HCT116 (cell line): ENCODE results near the gene ITPKB. TPM values are rescaled to one million over a fixed set of nuclear protein-coding genes. Genes with fewer than 3 reads are reported as not detected.

Experiments
- ATAC-seq: fragments of 200-7000 bp; cut with Tn5 transposase; 2 replicates; pipeline ENCODE4 v1.9.1; 2020; ENCODE audit warnings: mild to moderate bottlenecking, moderate library complexity
- BruUV-seq: library from RNA; stranded (reverse); fragments of 400-500 nt; replicated peaks from 2 replicates; lab custom pipeline; 2021; lab: Mats Ljungman, UMichigan
- CTCF ChIA-PET: fragments of 300-600 bp; sonication (Branson Sonifier 250); formaldehyde crosslinking; loops from one replicate; lab custom pipeline; 2021; ENCODE audit warnings: antibody characterized with exemption; lab: Charles Lee
- POLR2A ChIA-PET: fragments of 300-600, 350-600 bp; sonication (Branson Sonifier 250); formaldehyde crosslinking; loops from one replicate; lab custom pipeline; 2021; ENCODE audit warnings: antibody characterized with exemption; lab: Charles Lee
- RAD21 ChIA-PET, 2 experiments: fragments of 300-600 bp; sonication (Branson Sonifier 250); formaldehyde crosslinking; loops; one replicate each; lab custom pipeline; 2023; ENCODE audit warnings: low total read pairs in 2 of 2; ENCODE audit not compliant: uncharacterized antibody in 2 of 2, unreplicated experiment in 2 of 2, low non-redundant PET in 1 of 2; lab: Charles Lee
- DNase-seq: peaks from one replicate; pipeline ENCODE4 v3.0.0-alpha.2; 2010; ENCODE audit warnings: low read depth, low spot score
- H2AFZ ChIP-seq: fragments of 200-600 bp; shearing (Covaris generic), sonication (generic); 2 replicates; pipeline ENCODE4 v1.6.1; 2017; ENCODE audit warnings: low read depth, mixed run types, mixed read lengths, antibody characterized with exemption, low read length; ENCODE audit not compliant: poor library complexity, severe bottlenecking
- H3K27ac ChIP-seq: 2 replicates; pipeline ENCODE4 v1.5.1; 2012; ENCODE audit warnings: low read depth, low read length
- H3K27me3 ChIP-seq: fragments of 200-600 bp; sonication (generic); 2 replicates; pipeline ENCODE4 v1.6.1; 2016; ENCODE audit warnings: mixed run types, low read length, mixed read lengths; ENCODE audit not compliant: insufficient read depth
- H3K36me3 ChIP-seq, 2 experiments: fragments of 200-500 bp in 1 of 2; fragments of 200-600 bp in 1 of 2; sonication (Bioruptor generic) in 1 of 2; sonication (generic) in 1 of 2; 2 replicates each; pipeline versions ENCODE4 v1.5.1 to v1.6.1; 2014 to 2016; ENCODE audit warnings: low read length in 2 of 2, inconsistent platforms in 1 of 2, mixed read lengths in 1 of 2, mixed run types in 1 of 2; ENCODE audit not compliant: insufficient read depth in 2 of 2, control insufficient read depth in 1 of 2
- H3K4me1 ChIP-seq, 2 experiments: fragments of 200-600 bp in 1 of 2; sonication (generic) in 1 of 2; 2 replicates each; pipeline versions ENCODE4 v1.5.1 to v1.6.1; 2012 to 2017; ENCODE audit warnings: low read length in 2 of 2, inconsistent platforms in 1 of 2, mild to moderate bottlenecking in 1 of 2, mixed read lengths in 1 of 2, mixed run types in 1 of 2, moderate library complexity in 1 of 2; ENCODE audit not compliant: insufficient read depth in 2 of 2, control insufficient read depth in 1 of 2
- H3K4me2 ChIP-seq: fragments of 200-600 bp; sonication (generic); 2 replicates; pipeline ENCODE4 v1.6.1; 2017; ENCODE audit warnings: mixed run types, low read length, mixed read lengths
- H3K4me3 ChIP-seq, 2 experiments: fragments of 200-600 bp in 1 of 2; sonication (generic) in 1 of 2; replicated peaks in 1 of 2; 2 replicates each; pipeline ENCODE4 v1.5.1; 2011 to 2016; ENCODE audit warnings: low read length in 2 of 2, control low read depth in 1 of 2, low read depth in 1 of 2, mild to moderate bottlenecking in 1 of 2, mixed read lengths in 1 of 2, mixed run types in 1 of 2
- H3K79me2 ChIP-seq: fragments of 200-600 bp; sonication (generic); 2 replicates; pipeline ENCODE4 v1.6.1; 2017; ENCODE audit warnings: mild to moderate bottlenecking, mixed run types, low read length, moderate library complexity, mixed read lengths; ENCODE audit not compliant: insufficient read depth
- H3K9ac ChIP-seq: fragments of 200-600 bp; sonication (generic); 2 replicates; pipeline ENCODE4 v1.6.1; 2016; ENCODE audit warnings: low read length, mixed read lengths
- H3K9me2 ChIP-seq: fragments of 200-600 bp; sonication (generic), shearing (Covaris generic); 2 replicates; pipeline ENCODE4 v1.6.1; 2017; ENCODE audit warnings: mixed run types, mild to moderate bottlenecking, moderate library complexity; ENCODE audit not compliant: insufficient read depth
- H3K9me3 ChIP-seq, 2 experiments: fragments of 200-500 bp in 1 of 2; fragments of 200-600 bp in 1 of 2; sonication (Bioruptor generic) in 1 of 2; sonication (generic) in 1 of 2; 2 replicates each; pipeline ENCODE4 v1.6.1; 2014 to 2017; ENCODE audit warnings: low read length in 2 of 2, mixed read lengths in 2 of 2, inconsistent platforms in 1 of 2, low read depth in 1 of 2, mild to moderate bottlenecking in 1 of 2, mixed run types in 1 of 2, moderate library complexity in 1 of 2; ENCODE audit not compliant: control insufficient read depth in 1 of 2, insufficient read depth in 1 of 2
- H4K20me1 ChIP-seq: fragments of 200-600 bp; sonication (generic), shearing (Covaris generic); 2 replicates; pipeline ENCODE4 v1.6.1; 2017; ENCODE audit warnings: mixed run types, mild to moderate bottlenecking, moderate library complexity; ENCODE audit not compliant: insufficient read depth
- EZH2phosphoT487 ChIP-seq: fragments of 200-600 bp; IDR thresholded peaks from 2 replicates; pipeline ENCODE4 v1.6.1; 2018; ENCODE audit warnings: antibody characterized with exemption, borderline replicate concordance
- REST ChIP-seq: IDR thresholded peaks from 2 replicates; pipeline ENCODE4 v1.6.1; 2012; ENCODE audit warnings: low read depth
- intact Hi-C: fragments of 100-400 bp; cut with micrococcal nuclease; formaldehyde crosslinking; loops from 2 replicates; pipeline ENCODE4 v1.10.0; 2022
- total RNA-seq: library from RNA; stranded (reverse); gene quantifications from one replicate; pipeline ENCODE4 v1.2.1, GENCODE V29; 2021; ENCODE audit not compliant: unreplicated experiment
- TF ChIP-seq, protein P1 (sequence below): IDR thresholded peaks from 2 replicates; pipeline ENCODE4 v1.6.1; 2012

The ITPKB gene
- total RNA-seq, 1 experiment from 2014 or later: 4.4 TPM

- no peaks in the 10 kb centered on the region for H3K79me2 ChIP-seq
- CTCF ChIA-PET: no interaction called here
- H3K27me3 ChIP-seq: no peaks in the 10 kb centered on the region
- no peaks in the 10 kb centered on the region for H3K9me3 ChIP-seq
- TF ChIP-seq REST (no peak), EZH2phosphoT487 (no peak)
- TF ChIP-seq, protein P1, sequence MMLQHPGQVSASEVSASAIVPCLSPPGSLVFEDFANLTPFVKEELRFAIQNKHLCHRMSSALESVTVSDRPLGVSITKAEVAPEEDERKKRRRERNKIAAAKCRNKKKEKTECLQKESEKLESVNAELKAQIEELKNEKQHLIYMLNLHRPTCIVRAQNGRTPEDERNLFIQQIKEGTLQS: no peak
- H3K27ac ChIP-seq: no peak overlapping the region
- no peak overlapping the region for H2AFZ ChIP-seq
- POLR2A ChIA-PET: no interaction called here
- BruUV-seq: no TSS peak
- no peaks in the 10 kb centered on the region for H3K36me3 ChIP-seq
- no peak for ATAC-seq
- no peak overlapping the region for H3K4me3 ChIP-seq
- RAD21 ChIA-PET: no interaction called here
- intact Hi-C loops: no loop called here
- no peak for DNase-seq
- H3K4me2 ChIP-seq: no peak overlapping the region
- no peaks in the 10 kb centered on the region for H4K20me1 ChIP-seq
- peaks cover 0 to 3% of the 10 kb centered on the region in 2 experiments; a peak in 1 of 4 replicates for H3K4me1 ChIP-seq
- no peaks in the 10 kb centered on the region for H3K9me2 ChIP-seq
- no peak overlapping the region for H3K9ac ChIP-seq
These were observed 24.2 kb upstream of the ITPKB start for GRCh38 chr1:226762988-226763904.
